Dermis blood vessel endothelial cell (primary cell): ENCODE data around the gene DIPK1A. TPM values are rescaled to one million over a fixed set of nuclear protein-coding genes. Genes with fewer than 3 reads are reported as not detected.
A peak's percentile ranks its signal among the peaks of the same experiment; 100 is the strongest.

Experiments
- DNase-seq: peaks from one replicate; pipeline ENCODE4 v3.0.0; 2010
- total RNA-seq: library from RNA; depleted of rRNA; stranded (reverse); fragments of >200 nt; gene quantifications from 2 replicates; pipeline ENCODE4 v1.2.3, GENCODE V29; 2014

Gene DIPK1A
- 0.47 and 0.68 TPM in 2 replicates for total RNA-seq

DNA sequence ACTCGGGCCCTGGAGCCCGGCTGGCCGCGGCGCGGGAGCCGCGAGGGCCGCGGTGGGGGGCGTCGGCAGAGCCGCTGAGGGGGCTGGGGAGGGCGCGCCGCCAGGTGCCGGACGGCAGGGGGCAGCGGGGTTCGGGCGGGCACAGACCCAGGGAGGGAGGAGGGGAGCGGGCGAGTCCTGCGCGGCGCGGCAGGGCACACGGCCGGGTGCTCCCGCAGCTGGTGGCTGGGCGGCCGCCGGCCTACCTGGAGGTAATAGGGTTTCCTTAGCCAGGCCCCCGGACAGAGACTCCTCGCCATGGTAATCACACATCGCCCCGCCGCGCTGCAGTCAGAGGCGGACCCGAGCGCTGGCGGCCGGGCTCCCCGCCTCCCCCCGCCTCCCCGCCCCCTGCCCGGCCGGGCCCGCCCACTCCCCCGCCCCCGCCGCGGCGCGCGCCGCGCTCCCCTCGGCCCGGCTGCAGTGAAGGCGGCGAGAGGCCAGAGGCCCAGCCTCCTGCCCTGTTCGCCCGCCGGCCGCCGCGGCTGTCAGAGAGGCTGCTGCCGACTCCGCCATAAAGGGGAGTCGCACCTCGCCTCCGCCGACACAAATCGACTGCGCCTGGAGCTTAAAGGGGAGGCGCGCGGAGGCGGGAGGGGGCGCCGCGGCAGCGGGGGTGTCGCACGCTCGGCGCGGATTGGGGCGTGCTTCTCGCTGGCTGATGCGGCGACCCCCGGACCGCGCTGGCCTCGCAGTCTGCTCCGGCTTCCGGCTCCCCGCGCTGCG, at the start of gene DIPK1A:
Gene DIPK1A, minus strand, starts transcription at position 332 of the 765 bp plus-strand sequence. Its CDS starts 33 bp downstream, at position 299.
- DNase-seq: peak; percentile 70

DNA sequence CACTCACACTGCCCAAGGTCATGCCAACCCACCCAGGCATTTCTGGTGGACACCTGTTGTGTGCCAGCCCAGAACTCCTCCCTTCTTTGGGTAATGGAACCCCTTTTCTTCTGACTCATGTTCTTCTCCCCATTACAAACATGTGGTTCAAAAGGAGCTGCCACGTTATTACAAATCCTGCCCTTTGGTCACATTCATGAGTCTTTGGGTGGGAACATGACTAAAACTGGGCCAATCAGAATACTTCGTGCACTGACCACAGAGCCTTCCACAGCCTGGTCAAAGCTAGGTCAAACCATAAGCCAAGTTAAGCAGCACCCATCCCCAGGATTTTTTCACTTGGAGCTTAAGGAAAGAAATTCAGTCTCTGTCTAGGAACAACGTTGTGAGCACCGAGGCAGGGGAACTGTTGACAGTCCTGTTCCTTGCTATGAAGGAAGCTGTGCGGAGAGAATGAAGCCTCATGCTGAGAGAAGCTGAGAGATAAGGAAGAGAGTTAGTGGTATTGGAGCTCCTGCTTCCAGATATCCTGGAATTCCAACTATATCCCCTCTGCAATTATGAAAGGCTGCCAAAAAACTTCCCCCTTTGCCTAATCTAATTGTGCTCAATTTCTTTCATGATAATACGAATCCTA, 46.8 kb upstream of the DIPK1A start:
- no peak for DNase-seq

DNA sequence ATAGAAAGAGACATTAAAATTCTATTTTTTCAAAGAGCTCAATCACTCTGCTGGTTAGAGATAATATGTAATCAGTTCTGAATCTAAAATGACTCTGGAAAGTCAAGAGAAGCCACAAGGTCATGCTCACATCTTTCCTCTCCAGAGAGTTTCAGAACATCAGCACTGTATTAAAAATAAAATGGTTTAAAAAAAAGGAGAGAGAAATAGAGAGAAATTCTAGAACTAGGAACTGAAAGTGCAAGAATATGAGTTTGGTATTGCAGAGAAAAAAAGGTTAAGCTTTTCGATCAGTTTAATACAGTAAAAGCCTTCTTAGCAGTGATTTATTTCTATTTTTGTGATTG, 44.0 kb upstream of the DIPK1A start:
- DNase-seq: no peak

DNA sequence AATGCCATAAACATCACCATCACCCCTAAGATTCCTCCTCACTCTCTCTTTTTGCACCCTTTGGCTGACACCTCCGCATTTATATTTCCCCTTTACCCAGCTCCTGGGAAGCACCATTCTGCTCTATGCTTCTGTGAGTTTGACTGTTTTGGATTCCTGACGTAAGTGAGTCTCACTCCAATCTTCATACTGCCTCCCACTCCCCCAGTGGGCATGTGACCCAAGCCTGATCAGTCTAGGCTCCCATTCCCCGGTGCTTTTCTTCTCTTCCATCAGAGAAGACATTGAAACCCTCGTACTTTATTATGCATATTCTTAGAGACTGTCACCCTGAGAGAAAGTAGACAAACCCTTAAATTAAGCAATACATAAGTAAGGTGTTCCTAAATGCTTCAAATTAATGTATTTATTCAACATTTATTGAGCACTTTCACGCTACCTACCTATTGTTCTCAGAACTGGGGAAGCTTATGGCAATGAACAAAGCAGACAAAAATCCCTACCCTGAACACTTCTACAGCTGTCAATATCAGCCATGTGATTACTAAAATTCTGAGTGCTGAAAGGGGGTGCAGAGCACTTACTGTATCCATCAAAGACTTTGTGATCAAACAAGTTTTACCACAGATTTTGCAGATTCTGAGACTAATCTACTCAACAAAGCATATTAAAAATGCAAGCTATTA, 43.4 kb upstream of the DIPK1A start:
- no peak for DNase-seq

DNA sequence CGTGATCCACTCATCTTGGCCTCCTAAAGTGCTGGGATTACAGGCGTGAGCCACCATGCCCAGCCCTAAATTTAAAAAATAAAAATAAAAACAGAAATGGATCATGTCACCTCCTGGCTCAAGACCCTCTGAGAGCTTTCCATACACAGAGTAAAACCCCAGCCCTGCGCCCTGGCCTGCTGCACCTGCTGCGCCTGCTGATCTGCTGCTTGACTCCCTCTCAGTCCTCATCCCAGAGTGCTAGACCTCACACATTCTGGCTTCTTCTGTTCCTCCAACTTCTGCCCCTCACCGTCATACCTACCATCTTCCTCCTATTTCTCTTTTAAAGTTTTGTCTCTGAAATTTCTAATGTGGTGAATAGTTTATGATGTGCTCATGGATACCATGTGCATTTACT, 42.7 kb upstream of the DIPK1A start:
- no peak for DNase-seq

DNA sequence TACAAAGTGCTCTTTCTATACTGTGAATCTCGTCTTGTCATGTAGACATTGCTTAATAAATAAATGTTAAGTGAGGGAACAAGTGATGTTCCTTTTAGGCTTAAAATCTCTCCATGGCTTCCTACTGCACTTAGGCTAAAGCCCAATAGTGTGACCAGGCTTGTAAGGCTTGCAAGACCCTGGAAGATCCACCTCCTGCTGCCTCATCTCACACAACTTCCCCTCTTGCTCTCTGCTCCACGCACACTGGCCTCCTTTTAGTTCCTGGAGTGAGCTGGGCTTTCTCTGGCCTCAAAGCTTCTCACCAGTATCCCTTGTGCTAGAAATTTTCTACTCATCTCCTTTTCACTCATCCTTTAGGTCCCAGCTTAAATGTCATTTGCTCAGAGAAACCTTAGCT, 41.5 kb upstream of the DIPK1A start:
- DNase-seq: no peak

DNA sequence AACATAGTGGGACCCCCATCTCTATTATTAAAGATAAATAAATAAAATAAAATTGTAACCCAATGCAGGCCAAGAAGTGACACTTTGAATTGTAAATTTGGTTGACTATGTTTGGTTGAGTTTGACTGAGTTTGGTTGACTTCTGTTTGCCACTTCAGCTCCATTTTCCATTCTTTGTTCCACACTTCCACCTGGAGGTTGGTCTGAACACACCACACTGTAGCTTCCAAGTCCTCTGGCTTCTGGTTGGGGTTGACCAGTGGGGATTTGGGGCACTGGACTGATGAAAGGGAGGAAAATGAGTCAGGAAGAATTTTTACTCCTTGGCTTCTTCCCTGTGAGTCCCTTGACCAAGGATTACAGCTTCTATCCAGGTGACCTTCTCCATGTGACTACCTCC, 40.6 kb upstream of the DIPK1A start:
- no peak for DNase-seq

DNA sequence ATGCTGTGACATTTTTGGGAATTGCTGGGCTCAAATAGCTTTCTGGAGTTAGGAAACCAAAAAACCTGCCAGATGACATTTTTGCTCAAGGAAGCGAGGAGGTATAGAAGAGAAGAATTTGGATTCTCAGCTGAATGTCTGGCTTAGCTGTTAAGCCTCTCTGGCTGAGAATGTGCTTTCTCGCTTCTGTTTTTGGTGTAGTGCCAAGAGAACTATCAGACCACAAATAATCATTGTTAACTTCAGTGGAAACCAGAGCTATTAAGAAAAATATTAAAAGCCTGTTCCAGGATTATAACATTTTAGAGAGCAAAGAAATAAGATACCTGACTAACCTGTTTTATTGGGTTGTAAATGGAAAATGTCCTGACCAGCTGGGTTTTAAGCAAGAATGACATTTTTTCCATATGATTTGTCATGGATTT, 39.5 kb upstream of the DIPK1A start:
- no peak for DNase-seq

DNA sequence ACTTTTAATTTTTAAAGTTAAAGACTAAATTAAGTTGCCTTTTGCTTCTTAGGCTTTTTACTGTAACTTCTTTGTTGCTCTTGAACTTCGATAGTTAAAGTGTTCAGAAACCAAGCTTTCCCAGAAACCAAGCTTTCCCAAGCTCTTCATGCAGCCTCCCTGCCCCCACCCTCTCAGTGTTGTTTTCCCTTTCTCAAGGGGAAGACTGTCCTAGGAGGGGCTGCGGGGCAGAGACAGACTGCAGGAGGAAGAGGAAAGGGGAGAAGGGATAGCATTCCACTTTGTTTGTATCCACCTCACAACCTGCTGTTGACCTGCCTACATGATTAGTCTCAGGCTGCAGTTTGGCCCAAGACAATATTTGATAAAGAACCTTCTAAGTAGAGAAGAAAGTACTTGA, 39.0 kb upstream of the DIPK1A start:
- no peak for DNase-seq

DNA sequence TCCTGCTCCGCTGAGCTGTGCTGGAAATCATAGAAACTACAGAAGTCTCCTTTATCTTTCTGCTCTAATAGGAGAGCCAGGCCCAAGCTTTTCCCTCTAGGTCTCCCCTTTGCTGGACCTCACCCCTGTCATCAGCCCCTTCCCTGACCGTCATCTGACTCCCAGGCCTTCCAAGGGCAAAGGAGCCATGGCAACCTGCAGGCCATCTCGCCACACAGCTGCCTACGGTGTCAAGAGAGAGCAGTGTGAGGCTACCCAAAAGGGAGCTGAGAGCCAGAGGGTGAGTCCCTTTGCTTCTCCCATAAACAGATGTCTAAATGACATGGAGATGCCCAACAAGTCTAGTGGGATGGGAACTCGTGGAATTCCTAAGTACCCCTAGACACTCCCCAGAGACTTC, 37.6 kb upstream of the DIPK1A start:
- no peak for DNase-seq

DNA sequence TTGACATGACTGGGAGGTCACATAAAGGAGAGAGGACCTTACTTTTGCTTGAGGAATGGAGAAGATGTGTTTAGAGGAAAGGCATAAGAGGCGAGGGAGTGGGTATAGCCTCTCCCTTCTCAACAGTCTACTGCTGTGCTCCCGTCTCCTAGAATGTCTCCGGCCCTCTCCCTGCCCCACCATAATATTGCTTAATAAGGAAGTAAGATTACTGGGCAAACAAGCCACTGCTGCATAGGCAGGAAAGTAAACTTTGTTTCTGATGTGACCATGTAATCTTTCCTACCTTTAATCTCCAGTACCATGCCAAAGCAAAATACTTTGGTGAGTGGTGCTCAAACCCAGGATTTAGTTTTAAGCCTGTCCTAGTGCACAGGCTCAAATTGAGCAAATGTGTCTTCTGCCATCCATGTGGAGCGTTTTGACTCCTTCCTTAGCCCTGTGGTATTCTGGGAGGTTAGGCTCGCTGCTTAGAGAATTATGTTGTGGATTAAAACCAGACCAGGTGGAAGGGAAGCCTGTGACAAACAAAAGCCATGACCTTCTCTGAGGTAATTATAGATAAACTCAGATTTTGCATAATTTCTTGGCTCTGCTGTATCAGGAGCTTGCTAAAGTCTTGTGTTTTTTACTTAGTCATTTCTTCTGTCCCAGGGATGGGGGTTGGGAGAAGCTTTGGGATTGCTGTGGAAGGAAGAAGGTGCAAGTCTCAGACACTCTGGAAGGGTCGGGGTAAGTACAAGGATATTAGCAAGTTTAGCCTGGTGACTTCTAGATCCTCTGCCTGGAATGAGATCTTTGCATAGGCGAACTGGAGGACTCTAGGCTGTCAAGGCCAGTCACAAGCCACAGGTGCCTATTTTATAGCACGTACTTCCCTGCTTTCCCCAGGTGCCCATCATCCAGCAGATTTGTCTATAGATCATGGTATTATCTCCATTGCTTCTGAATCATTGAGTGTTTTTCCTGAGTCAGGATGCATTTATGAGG, 34.5 kb upstream of the DIPK1A start:
- no peak for DNase-seq

DNA sequence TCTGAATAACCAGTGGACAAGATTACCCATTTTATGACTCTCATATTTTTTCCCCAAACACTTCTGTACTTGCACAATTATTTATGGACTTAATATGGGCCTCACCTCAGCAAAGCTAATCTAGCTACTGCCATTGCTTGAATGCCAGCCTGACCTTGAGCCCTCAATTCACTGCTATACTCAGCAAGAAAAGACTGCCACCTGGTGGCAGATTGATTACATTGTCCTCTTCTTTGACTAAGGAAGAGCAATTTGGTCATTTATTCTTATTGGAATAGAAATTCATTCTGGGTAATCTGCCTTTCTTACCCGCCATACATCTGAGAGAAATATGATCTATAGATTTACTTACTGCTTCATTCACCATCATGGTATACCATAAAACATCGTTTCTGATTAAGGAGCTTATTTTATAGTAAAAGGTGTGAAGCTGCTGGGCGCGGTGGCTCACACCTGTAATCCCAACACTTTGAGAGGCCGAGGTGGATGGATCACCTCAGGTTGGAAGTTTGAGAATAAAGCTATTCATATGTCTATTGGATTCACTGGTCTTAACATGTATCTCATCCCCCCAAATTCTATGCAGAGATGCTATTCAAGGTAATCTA, 32.9 kb upstream of the DIPK1A start:
- peak; percentile 87 for DNase-seq

DNA sequence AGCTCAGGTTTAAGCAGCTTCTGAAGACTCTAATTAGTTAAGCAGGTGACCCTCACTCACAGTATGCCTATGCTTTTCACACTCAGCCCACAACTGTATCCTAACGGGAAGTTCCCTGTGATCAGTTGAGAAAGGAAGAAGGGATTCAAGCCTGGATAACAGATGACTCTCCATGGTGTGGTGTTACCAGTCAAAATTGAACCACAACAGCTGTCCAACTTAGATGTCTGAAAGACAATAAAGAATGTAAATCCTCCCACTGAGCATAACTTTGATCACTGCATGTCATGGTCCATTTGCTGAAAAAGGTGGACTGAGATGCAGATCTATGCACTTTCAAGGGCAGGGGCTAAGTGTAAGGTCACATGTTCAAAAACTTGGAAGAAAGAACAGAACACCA, 32.3 kb upstream of the DIPK1A start:
- DNase-seq: no peak

DNA sequence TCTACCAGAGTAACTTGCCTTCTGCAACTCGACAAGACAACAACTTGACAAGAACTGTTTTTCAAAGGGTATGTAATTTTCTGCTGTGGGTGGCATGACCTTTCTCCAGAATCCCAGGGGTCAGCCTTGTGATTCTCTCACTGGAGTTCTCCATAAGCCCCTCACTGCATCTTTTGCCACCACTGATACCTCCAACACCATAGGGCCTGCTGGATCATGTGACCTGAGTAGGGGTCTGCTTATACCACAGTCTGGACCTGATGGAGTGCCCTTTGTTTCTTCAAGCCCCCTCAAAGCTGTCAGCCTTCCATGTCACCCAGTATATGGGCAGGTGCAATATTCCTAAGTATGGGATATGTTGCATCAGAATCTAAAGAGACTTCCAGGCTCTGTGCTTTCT, 31.6 kb upstream of the DIPK1A start:
- no peak for DNase-seq

DNA sequence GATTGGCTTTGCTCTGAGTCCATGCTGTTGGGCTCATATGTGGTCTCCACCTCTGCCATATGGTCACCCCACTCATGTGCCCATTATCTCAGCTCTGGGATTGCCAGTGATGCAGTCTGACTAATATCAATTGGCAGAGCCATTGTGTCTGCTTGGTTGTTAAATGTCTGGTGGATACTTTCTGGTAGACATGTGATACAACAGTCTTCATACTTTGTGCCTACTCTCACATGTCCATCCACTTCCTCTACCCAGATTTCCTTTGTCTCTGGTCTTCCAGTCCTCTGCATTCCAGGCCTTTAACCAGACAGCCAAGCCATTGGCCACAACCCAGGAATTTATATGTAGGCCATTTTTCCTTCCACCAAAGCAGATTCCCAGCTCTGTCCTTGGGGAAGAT, 30.8 kb upstream of the DIPK1A start:
- DNase-seq: no peak

DNA sequence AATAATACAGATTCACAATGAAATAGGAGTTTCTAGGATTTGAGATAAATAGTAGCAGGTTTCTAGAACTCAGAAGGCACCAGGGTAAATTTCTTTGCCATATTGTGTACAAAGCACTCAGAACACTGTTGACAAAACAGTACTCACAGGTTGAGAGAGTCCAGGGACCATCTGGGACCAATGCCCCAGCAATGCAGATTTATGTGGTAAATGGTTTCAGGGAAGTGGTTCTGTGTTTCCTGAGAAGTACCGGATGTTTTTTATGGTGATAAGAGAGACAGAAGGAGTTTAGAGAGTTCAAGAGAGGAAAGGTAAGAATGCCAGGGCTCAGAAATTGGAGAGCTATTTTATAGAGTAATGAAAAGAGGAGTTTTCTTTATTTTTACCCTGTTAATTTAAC, 29.6 kb upstream of the DIPK1A start:
- no peak for DNase-seq

DNA sequence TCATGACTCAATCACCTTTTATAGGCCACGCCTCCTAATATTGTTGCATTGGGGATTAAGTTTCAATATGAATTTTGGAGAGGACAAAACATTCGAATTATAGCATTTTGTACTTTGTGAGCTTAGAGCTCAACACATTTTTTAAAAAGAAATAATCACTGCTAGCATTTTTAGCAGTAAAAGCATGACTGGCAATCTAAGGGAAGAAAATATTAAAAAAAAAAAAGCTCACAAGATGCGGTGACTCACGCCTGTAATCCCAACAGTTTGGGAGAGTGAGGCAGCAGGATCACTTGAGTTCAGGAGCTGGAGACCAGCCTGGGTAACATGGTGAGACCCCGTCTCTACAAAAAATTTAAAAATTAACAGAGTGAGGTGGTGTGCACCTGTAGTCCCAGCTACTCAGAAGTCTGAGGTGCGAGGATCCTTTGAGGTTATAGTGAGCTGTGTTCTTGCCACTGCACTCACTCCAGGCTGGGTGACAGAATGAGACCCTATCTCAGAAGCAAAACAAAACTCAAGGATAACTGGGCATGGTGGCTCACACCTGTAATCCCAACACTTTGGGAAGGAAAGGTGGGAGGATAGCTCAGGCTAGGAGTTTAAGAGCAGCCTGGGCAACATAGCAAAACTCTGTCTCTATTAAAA, 28.8 kb upstream of the DIPK1A start:
- DNase-seq: no peak

DNA sequence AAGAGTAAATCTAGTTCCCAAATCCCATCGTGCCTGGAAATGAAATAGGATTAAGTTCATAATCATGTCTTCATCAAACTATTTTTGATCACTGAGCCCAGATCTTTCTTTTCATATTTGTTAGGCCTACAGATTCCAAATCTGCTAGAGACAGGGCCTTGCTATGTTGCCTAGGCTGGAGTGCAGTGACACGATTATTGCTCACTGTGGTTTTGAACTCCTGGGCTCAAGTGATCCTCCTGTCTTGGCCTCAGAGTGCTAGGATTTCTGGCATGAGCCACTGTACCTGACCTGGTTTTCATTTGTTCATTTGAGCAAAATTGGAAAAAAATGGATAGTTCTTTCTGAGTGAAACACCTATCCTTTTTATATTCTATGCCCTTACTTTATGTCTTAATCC, 28.0 kb upstream of the DIPK1A start:
- DNase-seq: no peak

DNA sequence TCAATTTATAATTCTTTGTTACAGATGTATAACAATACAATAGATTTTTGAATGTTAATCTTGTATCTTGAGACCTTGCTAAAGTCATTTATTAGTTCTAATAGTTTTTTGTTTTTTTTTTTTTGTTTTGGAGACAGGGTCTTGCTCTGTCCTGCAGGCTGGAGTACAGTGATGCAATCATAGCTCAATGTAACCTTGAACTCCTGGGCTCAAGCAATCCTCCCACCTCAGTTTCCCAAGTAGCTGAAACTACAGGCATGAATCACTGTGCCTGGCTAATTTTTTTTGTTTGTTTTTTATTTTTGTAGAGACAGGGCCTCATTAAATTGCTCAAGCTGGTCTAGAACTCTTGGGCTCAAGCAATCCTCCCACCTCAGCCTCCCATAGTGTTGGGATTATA, 26.2 kb upstream of the DIPK1A start:
- DNase-seq: no peak

DNA sequence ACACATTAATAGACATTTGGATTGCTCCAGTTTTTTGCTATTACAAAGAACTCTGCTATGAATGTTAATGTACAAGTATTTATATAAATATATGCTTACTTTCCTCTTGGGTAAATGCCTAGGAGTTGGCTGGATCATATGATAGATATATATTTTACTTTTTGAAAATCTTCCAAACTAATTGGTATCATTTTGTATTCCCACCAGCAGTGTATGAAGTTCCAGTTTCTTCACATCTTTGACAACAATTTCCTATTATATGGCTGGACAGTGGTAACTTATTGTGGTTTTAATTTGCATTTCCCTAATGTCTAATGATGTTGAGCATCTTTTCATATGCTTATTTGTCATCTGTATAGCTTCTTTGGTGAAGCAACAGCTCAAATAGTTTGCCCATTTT, 23.8 kb upstream of the DIPK1A start:
- DNase-seq: no peak

DNA sequence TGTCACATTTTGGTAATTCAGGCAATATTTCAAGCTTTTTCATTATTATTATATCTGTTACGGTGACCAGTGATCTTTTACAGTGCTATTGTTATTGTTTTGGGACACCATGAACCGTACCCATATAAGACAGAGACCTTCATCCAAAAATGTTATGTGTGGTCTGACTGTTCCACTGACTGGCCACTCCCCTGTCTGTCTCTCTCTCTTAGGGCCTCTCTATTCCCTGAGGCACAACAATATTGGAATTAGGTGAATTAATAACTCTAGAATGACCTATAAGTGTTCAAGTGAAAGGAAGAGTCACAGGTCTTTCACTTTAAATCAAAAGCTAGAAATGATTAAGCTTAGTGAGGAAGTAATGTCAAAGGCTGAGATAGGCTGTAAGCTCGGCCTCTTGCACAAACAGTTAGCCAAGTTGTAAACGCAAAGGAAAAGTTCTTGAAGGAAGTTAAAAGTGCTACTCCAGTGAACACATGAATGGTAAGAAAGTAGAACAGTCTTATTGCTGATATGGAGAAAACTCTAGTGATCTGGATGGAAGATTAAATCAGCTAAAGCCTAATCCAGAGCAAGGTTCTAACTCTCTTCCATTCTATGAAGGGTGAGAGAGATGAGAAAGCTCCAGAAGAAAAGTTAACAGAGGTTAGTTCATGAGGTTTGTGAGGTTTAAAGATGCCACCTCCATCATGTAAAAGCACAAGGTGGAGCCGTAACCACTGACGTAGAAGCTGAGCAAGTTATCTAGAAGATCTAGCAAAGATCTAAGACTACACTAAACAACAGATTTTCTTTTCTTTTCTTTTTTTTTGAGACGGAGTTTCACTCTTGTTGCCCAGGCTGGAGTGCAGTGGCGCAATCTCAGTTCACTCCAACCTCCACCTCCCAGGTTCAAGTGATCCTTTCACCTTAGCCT, 19.7 kb upstream of the DIPK1A start:
- no peak for DNase-seq
